H1 (cell line): ENCODE measurements around the gene UBXN11. TPM values are rescaled to one million over a fixed set of nuclear protein-coding genes. Genes with fewer than 3 reads are reported as not detected.
A peak's percentile ranks its signal among the peaks of the same experiment; 100 is the strongest.

Source experiments
- CTCF ChIA-PET: fragments of 300-600 bp; sonication (Branson Sonifier 250); formaldehyde crosslinking; loops from one replicate; lab custom pipeline; 2021; ENCODE audit not compliant: partially characterized antibody; lab: Charles Lee
- POLR2A ChIA-PET: fragments of 300-600 bp; sonication (Branson Sonifier 250); formaldehyde crosslinking; loops from one replicate; lab custom pipeline; 2021; ENCODE audit warnings: inconsistent platforms; ENCODE audit not compliant: partially characterized antibody; lab: Charles Lee
- DNase-seq, 2 experiments: peaks; one replicate each; pipeline versions ENCODE4 v3.0.0 to v3.0.0-alpha.2; 2010 to 2022; ENCODE audit warnings: low spot score in 2 of 2, low read depth in 1 of 2, mixed read lengths in 1 of 2
- FAIRE-seq: peaks from 2 replicates; lab custom pipeline; 2011; peaks lifted over from hg19 to GRCh38; lab: Jason Lieb, UNC
- H2AFZ ChIP-seq: 2 replicates; pipeline ENCODE4 v1.8.1; 2012; ENCODE audit warnings: low read length, inconsistent platforms
- H2AK5ac ChIP-seq: 2 replicates; pipeline ENCODE4 v1.6.1; 2013; ENCODE audit warnings: low read depth, low read length
- H2BK120ac ChIP-seq: replicated peaks from 2 replicates; pipeline ENCODE3; 2013; ENCODE audit warnings: low read depth, low read length, inconsistent platforms
- H2BK12ac ChIP-seq: 2 replicates; pipeline ENCODE4 v1.6.1; 2013; ENCODE audit warnings: low read depth, low read length
- H2BK15ac ChIP-seq: 2 replicates; pipeline ENCODE4 v1.6.1; 2013; ENCODE audit warnings: low read length
- H2BK20ac ChIP-seq: 2 replicates; pipeline ENCODE4 v1.6.1; 2013; ENCODE audit warnings: low read length
- H2BK5ac ChIP-seq: 2 replicates; pipeline ENCODE4 v1.6.1; 2013; ENCODE audit warnings: low read depth, low read length
- H3K14ac ChIP-seq: 2 replicates; pipeline ENCODE4 v1.6.1; 2013; ENCODE audit warnings: inconsistent platforms; ENCODE audit not compliant: insufficient read length
- H3K18ac ChIP-seq: 2 replicates; pipeline ENCODE4 v1.6.1; 2013; ENCODE audit warnings: low read length; ENCODE audit errors: extremely low read depth
- H3K23ac ChIP-seq: 2 replicates; pipeline ENCODE4 v1.6.1; 2013; ENCODE audit warnings: inconsistent platforms; ENCODE audit not compliant: insufficient read length
- H3K23me2 ChIP-seq: 2 replicates; pipeline ENCODE4 v1.6.1; 2013; ENCODE audit warnings: low read depth, low read length
- H3K27ac ChIP-seq: 2 replicates; pipeline ENCODE4 v1.6.1; 2011; ENCODE audit warnings: low read depth, low read length, inconsistent platforms
- H3K27me3 ChIP-seq, 4 experiments: replicated peaks in 1 of 4; 1 replicate in 1 of 4; 2 replicates in 3 of 4; pipeline versions ENCODE4 v1.6.1 to v1.8.1; 2011 to 2013; ENCODE audit warnings: low read length in 3 of 4, mild to moderate bottlenecking in 3 of 4, inconsistent platforms in 2 of 4, mixed read lengths in 2 of 4, moderate library complexity in 1 of 4; ENCODE audit not compliant: control insufficient read depth in 3 of 4, insufficient read depth in 3 of 4; ENCODE audit errors: extremely low read depth in 1 of 4
- H3K36me3 ChIP-seq, 4 experiments: 2 replicates each; pipeline versions ENCODE4 v1.6.1 to v1.8.1; 2011 to 2013; ENCODE audit warnings: mild to moderate bottlenecking in 4 of 4, low read length in 3 of 4, moderate library complexity in 2 of 4, control low read depth in 1 of 4, inconsistent platforms in 1 of 4; ENCODE audit not compliant: insufficient read depth in 4 of 4, control insufficient read depth in 2 of 4
- H3K4ac ChIP-seq: replicated peaks from 2 replicates; pipeline ENCODE3; 2013; ENCODE audit warnings: low read length, low read depth, mixed read lengths, inconsistent platforms; ENCODE audit not compliant: insufficient read length
- H3K4me1 ChIP-seq, 4 experiments: replicated peaks in 1 of 4; 1 replicate in 1 of 4; 2 replicates in 3 of 4; pipeline versions ENCODE4 v1.6.1 to v1.8.1; 2011 to 2013; ENCODE audit warnings: low read length in 3 of 4, inconsistent platforms in 2 of 4, mixed read lengths in 1 of 4; ENCODE audit not compliant: insufficient read depth in 4 of 4, control insufficient read depth in 3 of 4
- H3K4me2 ChIP-seq, 2 experiments: 2 replicates each; pipeline versions ENCODE4 v1.6.1 to v1.8.1; 2011 to 2013; ENCODE audit warnings: low read depth in 2 of 2, low read length in 2 of 2, control low read depth in 1 of 2, inconsistent platforms in 1 of 2, mild to moderate bottlenecking in 1 of 2; ENCODE audit not compliant: insufficient read depth in 1 of 2
- H3K4me3 ChIP-seq, 4 experiments: fragments of 200-600, 300-600 bp in 1 of 4; sonication (generic), shearing (Covaris generic), sonication (Bioruptor Twin) in 1 of 4; 2 replicates each; pipeline versions ENCODE4 v1.5.1 to v1.8.1; 2011 to 2016; ENCODE audit warnings: low read length in 4 of 4, low read depth in 3 of 4, control low read depth in 2 of 4, inconsistent platforms in 2 of 4, mild to moderate bottlenecking in 2 of 4, mixed read lengths in 1 of 4, moderate library complexity in 1 of 4; ENCODE audit not compliant: insufficient read depth in 2 of 4; ENCODE audit errors: extremely low read depth in 1 of 4
- H3K56ac ChIP-seq: replicated peaks from 2 replicates; pipeline ENCODE3; 2013; ENCODE audit warnings: low read depth, mild to moderate bottlenecking, mixed read lengths, low read length, inconsistent platforms; ENCODE audit not compliant: insufficient read length
- H3K79me1 ChIP-seq: 2 replicates; pipeline ENCODE4 v1.6.1; 2013; ENCODE audit warnings: low read depth, low read length, control low read depth
- H3K79me2 ChIP-seq, 2 experiments: 2 replicates each; pipeline versions ENCODE4 v1.6.1 to v1.8.1; 2012 to 2013; ENCODE audit warnings: low read length in 2 of 2, mild to moderate bottlenecking in 2 of 2, inconsistent platforms in 1 of 2; ENCODE audit not compliant: insufficient read depth in 2 of 2, control insufficient read depth in 1 of 2
- H3K9ac ChIP-seq, 4 experiments: replicated peaks in 1 of 4; 1 replicate in 1 of 4; 2 replicates in 3 of 4; pipeline versions ENCODE4 v1.6.1 to v1.8.1; 2011 to 2013; ENCODE audit warnings: low read depth in 3 of 4, low read length in 3 of 4, control low read depth in 2 of 4, mild to moderate bottlenecking in 2 of 4, moderate library complexity in 2 of 4, inconsistent platforms in 1 of 4; ENCODE audit errors: extremely low read depth in 1 of 4
- H3K9me3 ChIP-seq, 2 experiments: 2 replicates each; pipeline versions ENCODE4 v1.6.1 to v1.8.1; 2012 to 2013; ENCODE audit warnings: mild to moderate bottlenecking in 2 of 2, moderate library complexity in 2 of 2, control low read depth in 1 of 2, inconsistent platforms in 1 of 2, low read depth in 1 of 2, low read length in 1 of 2, mixed read lengths in 1 of 2; ENCODE audit not compliant: insufficient read depth in 2 of 2
- H4K20me1 ChIP-seq, 2 experiments: replicated peaks in 1 of 2; 2 replicates each; pipeline versions ENCODE3 to v1.8.1; 2011 to 2013; ENCODE audit warnings: inconsistent platforms in 2 of 2, low read length in 2 of 2, mild to moderate bottlenecking in 1 of 2; ENCODE audit not compliant: insufficient read depth in 2 of 2, control insufficient read depth in 1 of 2
- H4K5ac ChIP-seq: 2 replicates; pipeline ENCODE4 v1.6.1; 2013; ENCODE audit warnings: low read length, low read depth, mixed read lengths, inconsistent platforms; ENCODE audit not compliant: insufficient read length
- H4K8ac ChIP-seq: 2 replicates; pipeline ENCODE4 v1.8.0; 2013; ENCODE audit warnings: mild to moderate bottlenecking, moderate library complexity, low read length, inconsistent platforms; ENCODE audit not compliant: insufficient read depth; ENCODE audit errors: extremely low read depth
- H4K91ac ChIP-seq: replicated peaks from 2 replicates; pipeline ENCODE3; 2013; ENCODE audit warnings: low read length, mixed read lengths, inconsistent platforms; ENCODE audit not compliant: insufficient read length
- CBX8 ChIP-seq: fragments of 300-800, 300-1000 bp; sonication (generic); IDR thresholded peaks from 2 replicates; pipeline ENCODE4 v1.7.1; 2016; ENCODE audit warnings: low read depth, low read length, borderline replicate concordance
- YY1 ChIP-seq: IDR thresholded peaks from 2 replicates; pipeline ENCODE4 v1.6.1; 2011; ENCODE audit warnings: low read depth, mild to moderate bottlenecking, low read length
- WGBS, 2 experiments: shearing (Covaris generic) in 1 of 2; methylation state at CpG; one replicate each; pipeline versions ENCODE4 v1.1.6 to v1.1.7; 2013 to 2015; ENCODE audit warnings: low lambda C conversion rate in 2 of 2, mixed read lengths in 2 of 2, inconsistent platforms in 1 of 2, low coverage in 1 of 2, missing lambda C conversion rate in 1 of 2; ENCODE audit not compliant: insufficient replicate concordance in 2 of 2, insufficient coverage in 1 of 2, insufficient read length in 1 of 2; ENCODE audit errors: extremely low coverage in 1 of 2, missing lambda C conversion rate in 1 of 2; 5-methylcytosine and 5-hydroxymethylcytosine counted together
- polyA plus RNA-seq, 7 experiments: library from polyadenylated mRNA; depleted of rRNA in 3 of 7; stranded (reverse) in 5 of 7; unstranded in 2 of 7; fragments of >200 nt in 5 of 7; fragments of 200-250 nt in 2 of 7; gene quantifications; 1 replicate in 5 of 7; 2 replicates in 1 of 7; 4 replicates in 1 of 7; pipeline versions ENCODE4 v1.2.1 to v1.2.3, GENCODE V29; 2011 to 2013; ENCODE audit warnings: missing spikeins in 2 of 7, mixed read lengths in 2 of 7
- total RNA-seq: library from RNA; stranded (reverse); fragmentation: NEBNext Ultra II Directional; extraction: Animal tissue kit (Norgen Biotek cat#: 25700); gene quantifications from 2 replicates; pipeline ENCODE4 v1.2.1, GENCODE V29; 2021

The UBXN11 gene
- total and polyA plus RNA-seq, 2 of the 8 experiments (the other 6 are each of a cell fraction or from before 2014, with no cell fraction given) = 6.3 to 10.4 TPM

DNA sequence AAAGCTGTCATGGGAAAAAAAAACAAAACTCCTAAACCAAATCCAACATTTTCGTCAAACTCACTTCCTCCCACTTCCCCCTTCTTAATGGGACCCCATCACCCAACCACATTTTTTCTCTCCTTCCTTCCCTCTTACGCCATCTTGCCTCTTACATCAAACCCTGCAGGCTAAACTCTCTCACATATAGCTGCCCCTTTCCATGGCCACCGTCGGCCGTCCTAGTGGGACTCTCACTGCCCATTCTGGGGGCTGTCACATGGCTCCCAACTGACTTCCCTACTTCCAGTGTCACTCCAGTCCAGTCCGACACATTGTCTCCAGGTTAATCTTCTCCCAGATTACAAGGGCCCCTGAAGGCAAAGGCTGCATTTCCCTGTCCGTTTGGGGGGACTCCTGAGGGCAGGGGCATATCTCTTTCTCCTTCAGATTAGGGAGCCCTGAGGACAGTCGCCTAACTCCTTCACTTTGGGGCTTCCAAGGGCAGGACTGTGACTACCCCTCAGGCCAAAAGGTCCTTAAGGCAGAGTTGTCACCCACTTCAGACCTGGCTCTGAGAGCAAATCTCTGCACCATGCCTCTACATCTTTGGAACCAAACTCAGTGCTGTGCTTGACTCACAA is 658 bp downstream of the UBXN11 start:
- H2BK5ac ChIP-seq = peak overlapping the region; percentile 52; the same call in 1 of the 2 replicates
- no peak overlapping the region for H2BK15ac ChIP-seq
- H3K4me2 ChIP-seq = peak overlapping the region; percentile 56 to 97
- H3K23me2 ChIP-seq = peaks cover 9% of the 10 kb centered on the region
- H3K4me1 ChIP-seq = peaks cover 0 to 5% (median 2%) of the 10 kb centered on the region in 4 experiments; a peak in 3 of 7 replicates
- peak overlapping the region in 3 of 4 experiments; percentile 65 to 89 (median 84); a peak in 5 of 7 replicates for H3K9ac ChIP-seq
- H2AK5ac ChIP-seq = no peak overlapping the region
- 49 to 100% methylated on average over 2 to 8 of the region's 8 CpGs for WGBS, 2 experiments
- H3K18ac ChIP-seq = no peak overlapping the region
- H2BK120ac ChIP-seq = no peak overlapping the region
- no peaks in the 10 kb centered on the region for H3K9me3 ChIP-seq
- FAIRE-seq = no peak
- TF ChIP-seq YY1 (0 out of 2 replicates have a peak, but pooled peaks have one; percentile 22), CBX8 (no peak)
- no peak overlapping the region for H3K23ac ChIP-seq
- H3K4me3 ChIP-seq = peak overlapping the region; percentile 52 to 98 (median 96)
- H3K27ac ChIP-seq = peak overlapping the region; percentile 75; the same call in 1 of the 2 replicates
- H3K27me3 ChIP-seq = no peaks in the 10 kb centered on the region
- no peak for DNase-seq
- no peaks in the 10 kb centered on the region for H3K79me1 ChIP-seq
- no peak overlapping the region for H2BK20ac ChIP-seq
- H2BK12ac ChIP-seq = 0 out of 2 replicates have a peak overlapping the region, but pooled peaks have one; percentile 27
- no peaks in the 10 kb centered on the region for H4K20me1 ChIP-seq
- no peak overlapping the region for H3K4ac ChIP-seq
- no peaks in the 10 kb centered on the region for H3K36me3 ChIP-seq
- H4K91ac ChIP-seq = no peak overlapping the region
- no peaks in the 10 kb centered on the region for H3K79me2 ChIP-seq
- H2AFZ ChIP-seq = no peak overlapping the region
- H4K5ac ChIP-seq = no peak overlapping the region
- no peak overlapping the region for H3K56ac ChIP-seq
- peak overlapping the region; percentile 73; the same call in 1 of the 2 replicates for H4K8ac ChIP-seq
- POLR2A ChIA-PET = interaction anchor here (1.1 to 4.6 kb wide), 3 partner anchors 12 to 19 kb away, joined by 3 to 29 read pairs (median 4); partner anchors contain the start of gene CD52
- H3K14ac ChIP-seq = no peak overlapping the region
- CTCF ChIA-PET = interaction anchor here (1.2 to 57.0 kb wide), 3 partner anchors 10 to 58 kb away, joined by 3 to 1530 read pairs (median 1530); partner anchors contain the start of genes CD52, SH3BGRL3 and UBXN11
